HuH-7.5 (cell line): ENCODE measurements around the gene CERS3.

Source experiments
- DNase-seq: peaks from one replicate; pipeline ENCODE4 v3.0.0; 2011; ENCODE audit warnings: low spot score

CERS3 gene

DNA sequence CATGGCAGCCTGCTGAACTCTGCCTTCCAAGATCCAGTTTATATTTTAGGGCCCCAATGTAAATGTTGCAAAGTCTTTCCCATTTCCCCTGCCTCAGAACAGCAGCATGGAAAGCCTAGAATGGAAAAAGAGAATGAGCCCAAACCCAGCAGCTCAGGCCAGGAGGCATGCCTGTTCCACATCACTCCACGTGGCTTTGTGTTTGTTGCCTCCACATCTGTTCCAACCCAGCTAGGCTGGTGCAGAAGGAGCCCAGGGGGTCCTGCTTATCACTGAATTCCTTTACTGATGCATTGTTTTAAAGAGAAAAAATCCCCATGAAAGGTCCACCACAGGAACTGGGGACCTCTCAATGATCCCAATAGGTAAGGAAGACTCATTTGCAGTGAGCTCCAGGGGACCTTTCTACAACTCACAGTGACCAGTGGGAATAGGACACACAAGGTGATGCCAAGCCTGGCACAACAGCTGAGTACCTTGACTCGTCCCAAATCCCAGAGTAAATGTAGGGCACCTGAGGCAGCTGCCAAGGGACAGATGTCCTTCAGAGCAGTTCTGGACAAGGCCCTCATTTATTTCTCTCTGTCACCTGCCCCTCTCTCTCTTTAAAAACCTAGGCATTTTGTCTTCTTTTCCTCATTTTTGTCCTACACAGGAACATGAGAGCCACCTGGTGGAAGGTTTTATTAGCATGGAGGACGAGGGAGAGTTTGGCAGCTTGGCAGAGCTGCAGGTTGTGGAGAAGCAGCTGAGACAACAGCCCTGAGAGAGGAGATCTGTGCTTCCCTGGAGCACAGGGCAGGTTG is 145.2 kb downstream of the CERS3 start:
- DNase-seq, result peak; percentile 41

DNA sequence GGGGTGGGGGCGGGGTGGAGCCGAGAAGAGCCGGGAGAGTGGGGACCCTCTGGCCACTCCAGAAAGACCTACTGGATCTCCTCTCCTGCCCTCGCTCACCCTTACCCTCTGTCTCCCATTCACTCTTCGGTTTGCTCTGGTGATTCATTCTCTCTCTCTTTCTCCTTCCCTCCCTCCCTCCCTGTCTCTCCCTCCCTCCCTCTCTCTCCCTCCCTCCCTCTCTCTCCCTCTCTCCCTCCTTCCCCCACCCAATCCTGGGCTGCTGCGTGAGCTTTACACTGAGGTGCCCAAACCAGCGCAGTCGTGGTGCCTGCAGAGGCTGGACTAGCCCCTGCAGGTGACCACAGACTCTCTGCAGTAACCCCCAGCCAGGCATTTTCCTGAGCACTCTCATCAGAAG is 154.8 kb downstream of the CERS3 start:
- no peak for DNase-seq

DNA sequence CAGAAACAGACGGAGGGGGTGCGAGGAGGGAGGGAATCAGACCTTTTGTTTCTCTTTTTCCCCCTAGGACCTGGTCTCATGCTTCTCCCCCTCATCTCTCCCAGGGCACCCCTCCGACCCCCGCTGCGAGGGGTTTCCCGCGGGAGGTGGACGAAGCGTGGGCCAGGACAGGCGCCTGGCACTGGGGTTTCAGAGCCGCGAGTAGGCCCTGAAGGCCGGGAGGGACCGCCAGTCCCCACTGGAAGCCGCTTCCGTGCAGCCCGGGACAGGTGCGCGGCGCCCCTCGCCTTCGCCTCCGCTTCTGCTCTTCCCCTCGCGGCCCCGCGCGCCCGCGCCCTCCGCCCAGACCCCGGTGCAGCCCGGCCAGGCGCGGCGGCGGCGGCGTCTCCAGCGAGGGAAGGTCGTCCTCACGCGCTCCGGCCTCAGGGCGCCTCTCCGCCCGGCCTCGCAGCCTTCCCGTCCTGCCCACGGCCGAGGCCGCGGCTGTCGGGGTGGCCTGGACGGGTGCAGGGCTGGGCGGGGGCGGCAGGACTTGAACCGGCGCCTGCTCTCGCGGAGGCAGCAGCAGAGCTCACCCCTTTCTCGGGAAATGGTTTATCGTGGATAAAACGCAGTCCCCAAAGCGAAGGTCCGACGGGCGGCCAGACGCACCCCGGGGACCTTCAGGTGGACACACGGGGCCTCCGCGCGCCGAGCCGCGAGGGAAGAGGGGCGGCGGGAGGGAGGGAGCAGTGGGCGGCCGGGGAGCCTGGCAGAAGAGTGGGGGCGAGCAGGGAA is 155.4 kb downstream of the CERS3 start:
- DNase-seq, result no peak

DNA sequence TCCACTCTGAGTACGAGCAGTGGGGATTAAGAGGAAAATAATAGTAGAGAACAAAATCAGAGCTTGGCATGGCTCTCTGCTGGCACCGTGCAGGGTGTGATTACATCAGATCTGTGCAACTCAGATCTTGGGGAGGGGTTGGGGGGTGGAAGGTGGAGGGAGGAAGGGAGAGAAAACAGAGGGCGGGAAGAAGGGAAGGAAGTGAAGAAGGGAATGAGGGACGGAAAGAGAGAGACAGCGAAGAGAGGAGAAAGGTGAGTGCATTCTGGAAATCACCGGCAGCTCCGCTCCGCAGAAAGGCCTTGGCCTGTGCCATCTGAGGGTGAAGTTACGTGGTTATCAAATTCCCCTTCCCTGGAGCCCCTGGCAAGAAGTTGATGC is 156.0 kb downstream of the CERS3 start:
- no peak for DNase-seq

DNA sequence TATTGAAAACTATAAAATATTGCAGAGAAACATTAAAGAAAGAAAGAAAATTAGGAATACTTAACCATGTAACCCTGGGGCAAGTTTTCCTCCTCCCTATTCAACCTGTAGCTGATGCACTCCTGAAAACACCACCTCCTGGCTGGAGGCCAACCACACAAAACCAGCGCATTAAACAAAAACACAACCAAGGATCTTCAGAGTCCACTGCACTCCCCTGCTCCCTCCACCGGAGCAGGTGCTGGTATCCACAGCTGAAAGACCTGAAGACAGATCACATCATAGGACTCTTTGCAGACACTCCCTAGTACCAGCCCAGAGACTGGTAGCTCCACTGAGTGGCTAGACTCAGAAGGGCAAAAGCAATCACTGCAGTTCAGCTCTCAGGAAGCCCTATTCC is 173.4 kb downstream of the CERS3 start:
- DNase-seq, result no peak

DNA sequence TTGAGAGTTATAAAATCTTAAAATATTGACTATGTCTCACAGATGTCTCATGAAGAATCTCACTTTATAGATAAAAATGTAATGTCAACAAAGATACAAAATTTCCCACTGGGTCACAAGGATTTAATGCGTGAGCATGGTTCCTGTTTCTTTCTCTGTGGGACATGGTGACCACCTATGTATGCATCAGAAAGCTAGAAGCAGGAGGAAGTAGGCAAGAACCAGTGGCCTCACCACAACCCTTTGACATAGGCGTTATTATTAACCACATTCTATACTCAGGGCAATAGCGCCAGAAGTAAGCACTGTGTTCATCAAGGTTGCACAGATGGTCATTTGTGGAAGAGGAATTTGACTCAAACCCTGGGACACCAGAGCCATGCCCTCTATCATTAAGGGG is 175.3 kb downstream of the CERS3 start:
- DNase-seq, result no peak

DNA sequence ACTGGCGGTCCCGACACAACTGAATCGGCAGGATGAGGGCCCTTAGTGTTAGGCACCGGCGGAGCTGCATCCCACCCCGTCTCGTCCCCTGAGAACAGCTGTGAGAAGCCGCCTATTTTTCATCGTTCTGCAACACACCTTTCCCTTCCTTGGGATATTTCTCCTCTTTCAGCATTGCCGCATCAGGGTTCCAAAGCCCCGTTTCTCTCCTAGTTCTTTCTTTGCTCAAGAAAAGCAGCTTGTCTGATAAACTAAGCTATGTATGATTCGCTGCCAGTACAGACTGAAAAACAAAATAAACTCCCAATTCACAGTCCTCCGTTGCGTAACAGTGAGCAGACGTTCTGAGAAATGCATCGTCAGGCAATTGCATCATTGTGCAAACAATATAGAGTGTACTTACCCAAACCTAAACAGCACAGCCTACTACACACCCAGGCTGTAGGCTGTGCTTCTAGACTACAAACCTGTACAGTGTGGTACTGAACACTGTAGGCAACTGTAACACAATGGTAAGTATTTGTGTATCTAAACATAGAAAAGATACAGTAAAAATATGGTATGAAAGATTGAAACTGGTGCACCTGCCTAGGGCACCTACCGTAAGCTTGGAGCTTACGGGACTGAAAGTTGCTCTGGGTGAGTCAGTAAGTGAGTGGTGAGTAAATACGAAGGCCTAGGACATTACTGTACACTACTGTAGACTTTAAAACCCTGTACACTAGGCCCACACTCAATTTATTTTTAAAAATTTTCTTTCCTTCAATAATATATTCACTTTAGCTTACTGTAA is 178.1 kb downstream of the CERS3 start:
- peak; percentile 53 for DNase-seq
